IMR-90 (cell line): ENCODE measurements around the gene IRAK1. TPM values are rescaled to one million over a fixed set of nuclear protein-coding genes. Genes with fewer than 3 reads are reported as not detected.

Experiments used
- ATAC-seq: fragments of 200-7000 bp; cut with Tn5 transposase; 2 replicates; pipeline ENCODE4 v1.9.1; 2020; ENCODE audit warnings: low read depth, mild to moderate bottlenecking, moderate library complexity
- BruUV-seq: library from RNA; stranded (reverse); fragments of 400-500 nt; replicated peaks from 2 replicates; lab custom pipeline; 2021; lab: Mats Ljungman, UMichigan
- CTCF ChIA-PET: fragments of 300-600 bp; formaldehyde crosslinking; extraction: SDS; loops from one replicate; lab custom pipeline; 2021; ENCODE audit warnings: antibody characterized with exemption; lab: Yijun Ruan, JAX
- POLR2A ChIA-PET: fragments of 300-600 bp; sonication (Branson Sonifier 250); formaldehyde crosslinking; loops from one replicate; lab custom pipeline; 2022; ENCODE audit warnings: antibody characterized with exemption; ENCODE audit not compliant: unreplicated experiment; lab: Charles Lee
- DNase-seq: peaks from one replicate; pipeline ENCODE4 v3.0.0; 2013
- H2AFZ ChIP-seq: replicated peaks from 2 replicates; pipeline ENCODE3; 2013; ENCODE audit warnings: low read length, mild to moderate bottlenecking; ENCODE audit not compliant: poor library complexity
- H2AK5ac ChIP-seq: 2 replicates; pipeline ENCODE4 v1.6.1; 2013; ENCODE audit warnings: low read depth, low read length, inconsistent platforms
- H2AK9ac ChIP-seq: replicated peaks from 2 replicates; pipeline ENCODE3; 2013; ENCODE audit warnings: mild to moderate bottlenecking, low read depth, low read length, moderate library complexity; ENCODE audit not compliant: poor library complexity
- H2BK120ac ChIP-seq: 2 replicates; pipeline ENCODE4 v1.6.1; 2013; ENCODE audit warnings: low read depth, low read length, inconsistent platforms
- H2BK15ac ChIP-seq: 3 replicates; pipeline ENCODE4 v1.6.1; 2013; ENCODE audit warnings: low read depth, low read length, inconsistent platforms
- H2BK20ac ChIP-seq: 2 replicates; pipeline ENCODE4 v1.6.1; 2013; ENCODE audit warnings: low read depth, mild to moderate bottlenecking, inconsistent platforms, low read length, moderate library complexity
- H2BK5ac ChIP-seq: 2 replicates; pipeline ENCODE4 v1.6.1; 2013; ENCODE audit warnings: mild to moderate bottlenecking, low read depth, low read length, inconsistent platforms; ENCODE audit not compliant: poor library complexity, severe bottlenecking
- H3K14ac ChIP-seq: replicated peaks from 2 replicates; pipeline ENCODE4 v1.6.1; 2013; ENCODE audit warnings: low read depth, low read length, inconsistent platforms
- H3K18ac ChIP-seq: 2 replicates; pipeline ENCODE4 v1.6.1; 2013; ENCODE audit warnings: low read depth, low read length, control low read depth
- H3K23ac ChIP-seq: 2 replicates; pipeline ENCODE4 v1.6.1; 2013; ENCODE audit warnings: low read depth, low read length, inconsistent platforms
- H3K27ac ChIP-seq: 2 replicates; pipeline ENCODE4 v1.5.1; 2013; ENCODE audit warnings: mild to moderate bottlenecking, control low read depth, low read length; ENCODE audit not compliant: insufficient read depth
- H3K27me3 ChIP-seq: 2 replicates; pipeline ENCODE4 v1.6.1; 2013; ENCODE audit warnings: low read length; ENCODE audit not compliant: control insufficient read depth, insufficient read depth
- H3K36me3 ChIP-seq: 2 replicates; pipeline ENCODE4 v1.6.1; 2013; ENCODE audit warnings: low read length, mixed read lengths; ENCODE audit not compliant: control insufficient read depth, insufficient read depth
- H3K4ac ChIP-seq: 2 replicates; pipeline ENCODE4 v1.6.1; 2013; ENCODE audit warnings: low read depth, low read length, inconsistent platforms
- H3K4me1 ChIP-seq: 2 replicates; pipeline ENCODE4 v1.6.1; 2013; ENCODE audit warnings: low read length, mixed read lengths; ENCODE audit not compliant: control insufficient read depth, insufficient read depth
- H3K4me2 ChIP-seq: 2 replicates; pipeline ENCODE4 v1.6.1; 2013; ENCODE audit warnings: low read depth, mild to moderate bottlenecking, control low read depth, low read length, moderate library complexity
- H3K4me3 ChIP-seq: 2 replicates; pipeline ENCODE4 v1.5.1; 2013; ENCODE audit warnings: low read depth, mild to moderate bottlenecking, control low read depth, low read length, moderate library complexity; ENCODE audit not compliant: insufficient read depth
- H3K56ac ChIP-seq: 2 replicates; pipeline ENCODE4 v1.6.1; 2013; ENCODE audit warnings: low read length, inconsistent platforms; ENCODE audit not compliant: insufficient read depth; ENCODE audit errors: extremely low read depth
- H3K79me1 ChIP-seq, 2 experiments: 2 replicates each; pipeline ENCODE4 v1.6.1; 2013; ENCODE audit warnings: low read length in 2 of 2, inconsistent platforms in 1 of 2, low read depth in 1 of 2
- H3K9ac ChIP-seq: 2 replicates; pipeline ENCODE4 v1.6.1; 2013; ENCODE audit warnings: low read depth, low read length, control low read depth
- H3K9me1 ChIP-seq: 2 replicates; pipeline ENCODE4 v1.6.1; 2013; ENCODE audit warnings: low read length, inconsistent platforms; ENCODE audit not compliant: insufficient read depth
- H3K9me3 ChIP-seq: 2 replicates; pipeline ENCODE4 v1.6.1; 2013; ENCODE audit warnings: low read length; ENCODE audit not compliant: control insufficient read depth, insufficient read depth
- H4K20me1 ChIP-seq: 2 replicates; pipeline ENCODE4 v1.6.1; 2013; ENCODE audit warnings: low read length, inconsistent platforms; ENCODE audit not compliant: insufficient read depth
- H4K5ac ChIP-seq: 2 replicates; pipeline ENCODE4 v1.6.1; 2013; ENCODE audit warnings: mild to moderate bottlenecking, low read depth, low read length, control low read depth
- H4K8ac ChIP-seq, 2 experiments: 2 replicates each; pipeline ENCODE4 v1.6.1; 2013; ENCODE audit warnings: low read depth in 2 of 2, low read length in 2 of 2, control low read depth in 1 of 2, inconsistent platforms in 1 of 2
- H4K91ac ChIP-seq: 2 replicates; pipeline ENCODE4 v1.6.1; 2013; ENCODE audit warnings: low read depth, low read length, inconsistent platforms; ENCODE audit not compliant: insufficient read depth
- BHLHE40 ChIP-seq: fragments of 150-350 bp; IDR thresholded peaks from 2 replicates; pipeline ENCODE4 v1.6.1; 2016; ENCODE audit warnings: mild to moderate bottlenecking, low read depth, low read length
- RAD21 ChIP-seq: IDR thresholded peaks from 2 replicates; pipeline ENCODE4 v1.6.1; 2012; ENCODE audit warnings: low read length, improper control_type of control experiment
- WGBS, 2 experiments: methylation state at CpG; one replicate each; pipeline versions ENCODE4 v1.1.5 to v1.1.7; 2013; ENCODE audit warnings: missing lambda C conversion rate in 2 of 2; ENCODE audit not compliant: insufficient read length in 1 of 2; ENCODE audit errors: extremely low coverage in 2 of 2; 5-methylcytosine and 5-hydroxymethylcytosine counted together
- dilution Hi-C: fragments of 300-500 bp; cut with HindIII; formaldehyde crosslinking; loops from one replicate; pipeline ENCODE4 v1.14.3; 2018; ENCODE audit warnings: low sequenced_read_pairs; ENCODE audit not compliant: unreplicated experiment
- in situ Hi-C: fragments of 300-500 bp; cut with MboI; formaldehyde crosslinking; loops from 3 replicates; pipeline ENCODE4 v1.14.3; 2019; ENCODE audit warnings: low sequenced_read_pairs, inconsistent platforms, mixed read lengths
- intact Hi-C: fragments of 100-400 bp; cut with micrococcal nuclease; formaldehyde crosslinking; loops from 2 replicates; pipeline ENCODE4 v1.10.0; 2022
- polyA plus RNA-seq, 3 experiments: library from polyadenylated mRNA; depleted of rRNA; stranded (reverse); fragments of >200 nt; gene quantifications; 2 replicates each; pipeline ENCODE4 v1.2.3, GENCODE V29; 2012; ENCODE audit warnings: low replicate concordance in 1 of 3
- total RNA-seq: library from RNA; depleted of rRNA; stranded (reverse); fragments of >200 nt; gene quantifications from 2 replicates; pipeline ENCODE4 v1.2.3, GENCODE V29; 2012

Gene IRAK1
- total and polyA plus RNA-seq, 2 of the 4 experiments (the other 2 are of a cell fraction) = 33.3 to 50.2 TPM

- Histone ChIP-seq H2BK120ac (no peak overlapping the region), H3K27me3 (no peaks in the 10 kb centered on the region; the same call in 1 of the 2 replicates), H3K27ac (peak overlapping the region; percentile 93), H2AFZ (peak overlapping the region; percentile 9), H3K9me3 (no peaks in the 10 kb centered on the region), H3K14ac (no peak overlapping the region), H2BK20ac (no peak overlapping the region), H3K4ac (peak overlapping the region; percentile 85; the same call in 1 of the 2 replicates), H2AK9ac (no peak overlapping the region), H3K4me3 (no peak overlapping the region), H3K4me2 (no peak overlapping the region), H3K36me3 (peaks cover 11% of the 10 kb centered on the region; the same call in 1 of the 2 replicates), H3K18ac (no peak overlapping the region), H3K9ac (no peak overlapping the region), H2BK15ac (no peak overlapping the region), H2BK5ac (no peak overlapping the region), H3K79me1 (peaks cover 0 to 20% of the 10 kb centered on the region in 2 experiments; a peak in 2 of 4 replicates), H3K56ac (no peak overlapping the region), H3K9me1 (no peaks in the 10 kb centered on the region), H3K4me1 (peaks cover 24% of the 10 kb centered on the region), H4K8ac (peak overlapping the region in 1 of 2 experiments; percentile 95; a peak in 1 of 4 replicates), H4K5ac (no peak overlapping the region), H2AK5ac (peak overlapping the region; percentile 71; the same call in 1 of the 2 replicates), H4K20me1 (no peaks in the 10 kb centered on the region), H4K91ac (no peak overlapping the region), H3K23ac (no peak overlapping the region)
- dilution Hi-C loops (no loop called here), in situ Hi-C loops (no loop called here), intact Hi-C loops (no loop called here)
- CTCF ChIA-PET = no interaction called here
- ATAC-seq (no peak), DNase-seq (peak; percentile 56)
- TF ChIP-seq RAD21 (0 out of 2 replicates have a peak, but pooled peaks have one; percentile 9), BHLHE40 (no peak)
- BruUV-seq = no TSS peak
- POLR2A ChIA-PET = no interaction called here
- 53% methylated on average over 4 of the region's 11 CpGs; no CpG with 5 or more reads in 1 of the 2 experiments for WGBS, 2 experiments
Observed at GRCh38 chrX:154021131-154021611, 1.5 kb upstream of the IRAK1 start.
